Caco-2 (cell line): Measurements from ENCODE around the gene NCCRP1. TPM values are rescaled to one million over a fixed set of nuclear protein-coding genes. Genes with fewer than 3 reads are reported as not detected.

ENCODE experiments used
- BruUV-seq: library from RNA; stranded (reverse); fragments of 400-500 nt; replicated peaks from 2 replicates; lab custom pipeline; 2021; lab: Mats Ljungman, UMichigan
- CTCF ChIA-PET: fragments of 300-600 bp; sonication (Branson Sonifier 250); formaldehyde crosslinking; loops from one replicate; lab custom pipeline; 2022; ENCODE audit warnings: antibody characterized with exemption; lab: Charles Lee
- POLR2A ChIA-PET: fragments of 300-600 bp; sonication (Branson Sonifier 250); formaldehyde crosslinking; loops from one replicate; lab custom pipeline; 2022; ENCODE audit warnings: antibody characterized with exemption; lab: Charles Lee
- DNase-seq, 2 experiments: peaks; one replicate each; pipeline versions ENCODE4 v3.0.0 to v3.0.0-alpha.2; 2020 to 2022
- H3K27me3 ChIP-seq: replicated peaks from 2 replicates; pipeline ENCODE4 v1.6.0; 2011; ENCODE audit warnings: low read length; ENCODE audit not compliant: control insufficient read depth, insufficient read depth
- H3K36me3 ChIP-seq: 2 replicates; pipeline ENCODE4 v1.5.1; 2011; ENCODE audit warnings: low read length; ENCODE audit not compliant: control insufficient read depth, insufficient read depth
- H3K4me1 ChIP-seq: fragments of 250-450 bp; sonication (Bioruptor Pico); 2 replicates; pipeline ENCODE4 v1.5.1; 2020; ENCODE audit warnings: mild to moderate bottlenecking
- H3K4me3 ChIP-seq: 2 replicates; pipeline ENCODE4 v1.5.1; 2011; ENCODE audit warnings: low read depth, mild to moderate bottlenecking, control low read depth, low read length
- H3K9me3 ChIP-seq: fragments of 250-450 bp; sonication (Bioruptor Pico); 2 replicates; pipeline ENCODE4 v1.5.1; 2020; ENCODE audit warnings: mild to moderate bottlenecking, moderate library complexity
- H3K27ac Mint-ChIP-seq: one replicate; pipeline ENCODE4 v1.8.0; 2022; ENCODE audit warnings: mixed read lengths; ENCODE audit not compliant: unreplicated experiment
- H3K27me3 Mint-ChIP-seq: one replicate; pipeline ENCODE4 v1.8.0; 2022; ENCODE audit warnings: mixed read lengths; ENCODE audit not compliant: insufficient read depth, unreplicated experiment
- H3K36me3 Mint-ChIP-seq: one replicate; pipeline ENCODE4 v1.8.0; 2022; ENCODE audit warnings: mild to moderate bottlenecking, mixed read lengths; ENCODE audit not compliant: insufficient read depth, unreplicated experiment
- H3K4me1 Mint-ChIP-seq: one replicate; pipeline ENCODE4 v1.8.0; 2022; ENCODE audit warnings: low read depth, mixed read lengths; ENCODE audit not compliant: unreplicated experiment
- H3K4me3 Mint-ChIP-seq: one replicate; pipeline ENCODE4 v1.8.0; 2022; ENCODE audit warnings: mild to moderate bottlenecking, moderate library complexity, mixed read lengths; ENCODE audit not compliant: unreplicated experiment
- H3K9me3 Mint-ChIP-seq: one replicate; pipeline ENCODE4 v1.8.0; 2022; ENCODE audit warnings: mixed read lengths; ENCODE audit not compliant: unreplicated experiment
- CTCF ChIP-seq, 2 experiments: fragments of 200-600 bp in 1 of 2; IDR thresholded peaks; 1 replicate in 1 of 2; 2 replicates in 1 of 2; pipeline versions ENCODE4 v1.5.1 to v1.8.0; 2011 to 2022; ENCODE audit warnings: antibody characterized with exemption in 1 of 2, control low read depth in 1 of 2, inconsistent platforms in 1 of 2, low read depth in 1 of 2, low read length in 1 of 2, mild to moderate bottlenecking in 1 of 2, moderate library complexity in 1 of 2; ENCODE audit not compliant: insufficient read depth in 1 of 2, severe bottlenecking in 1 of 2, unreplicated experiment in 1 of 2
- intact Hi-C: fragments of 100-400 bp; cut with micrococcal nuclease; formaldehyde crosslinking; loops from one replicate; pipeline ENCODE4 v1.10.0; 2022; ENCODE audit not compliant: unreplicated experiment
- total RNA-seq: library from RNA; stranded (reverse); gene quantifications from 2 replicates; pipeline ENCODE4 v1.2.3, GENCODE V29; 2022

The NCCRP1 gene
- total RNA-seq, 1 experiment from 2014 or later: 0.39 TPM

GRCh38 chr19:39154100-39154628, 42.6 kb upstream of the NCCRP1 start:
- POLR2A ChIA-PET: no interaction called here
- intact Hi-C loops: loop anchor here (2.0 kb wide), 1 partner anchor 27 kb away; no protein-coding TSS in a partner anchor
- no peaks in the 10 kb centered on the region for H3K27me3 Mint-ChIP-seq
- Histone ChIP-seq H3K4me3 (no peak overlapping the region), H3K9me3 (no peaks in the 10 kb centered on the region), H3K4me1 (peaks cover 60% of the 10 kb centered on the region), H3K27me3 (no peaks in the 10 kb centered on the region), H3K36me3 (peaks cover 1% of the 10 kb centered on the region)
- H3K9me3 Mint-ChIP-seq: no peaks in the 10 kb centered on the region
- no peak for TF ChIP-seq CTCF (IDR thresholded peaks at IDR 0.05; ENCODE audit: insufficient read depth in 1 of 2, low read depth in 1 of 2, low read length in 1 of 2, severe bottlenecking in 1 of 2, unreplicated experiment in 1 of 2)
- BruUV-seq: no TSS peak
- peak overlapping the region; percentile 91 for H3K27ac Mint-ChIP-seq
- no peak for DNase-seq
- H3K4me1 Mint-ChIP-seq: peaks cover 68% of the 10 kb centered on the region
- peaks cover 49% of the 10 kb centered on the region for H3K36me3 Mint-ChIP-seq
- CTCF ChIA-PET: interaction anchor here (0.6 to 1.9 kb wide), 3 partner anchors 147 to 188 kb away, joined by 4 to 5 read pairs (median 4); partner anchors contain the start of genes FBXO17 and SAMD4B
- peak overlapping the region; percentile 60 for H3K4me3 Mint-ChIP-seq

- Histone ChIP-seq H3K4me3 (no peak overlapping the region), H3K9me3 (no peaks in the 10 kb centered on the region), H3K27me3 (no peaks in the 10 kb centered on the region), H3K4me1 (peaks cover 62% of the 10 kb centered on the region), H3K36me3 (peaks cover 1% of the 10 kb centered on the region)
- Mint-ChIP-seq H3K36me3 (peaks cover 48% of the 10 kb centered on the region), H3K9me3 (no peaks in the 10 kb centered on the region), H3K4me1 (peaks cover 71% of the 10 kb centered on the region), H3K27me3 (no peaks in the 10 kb centered on the region), H3K27ac (peak overlapping the region; percentile 91), H3K4me3 (peak overlapping the region; percentile 60)
- POLR2A ChIA-PET: no interaction called here
- CTCF ChIA-PET: interaction anchor here (1.4 to 1.9 kb wide), 2 partner anchors 179 to 188 kb away, joined by 4 read pairs; partner anchors contain the start of genes FBXO17 and SAMD4B
- no TSS peak for BruUV-seq
- intact Hi-C loops: loop anchor here (2.0 kb wide), 1 partner anchor 28 kb away; no protein-coding TSS in a partner anchor
- peak; percentile 91 to 92 for DNase-seq
- peak in 1 of 2 experiments; percentile 26 for TF ChIP-seq CTCF (IDR thresholded peaks at IDR 0.05; ENCODE audit: insufficient read depth in 1 of 2, low read depth in 1 of 2, low read length in 1 of 2, severe bottlenecking in 1 of 2, unreplicated experiment in 1 of 2)
Measured at GRCh38 chr19:39154629-39155100, 42.1 kb upstream of the NCCRP1 start.

GRCh38 chr19:39155114-39155700, 41.6 kb upstream of the NCCRP1 start:
- POLR2A ChIA-PET: no interaction called here
- Histone ChIP-seq H3K36me3 (peaks cover 1% of the 10 kb centered on the region), H3K4me3 (no peak overlapping the region), H3K27me3 (no peaks in the 10 kb centered on the region), H3K9me3 (no peaks in the 10 kb centered on the region), H3K4me1 (peaks cover 67% of the 10 kb centered on the region)
- Mint-ChIP-seq H3K27ac (peak overlapping the region; percentile 91), H3K4me3 (peak overlapping the region; percentile 60), H3K27me3 (no peaks in the 10 kb centered on the region), H3K36me3 (peaks cover 44% of the 10 kb centered on the region), H3K9me3 (no peaks in the 10 kb centered on the region), H3K4me1 (peaks cover 70% of the 10 kb centered on the region)
- TF ChIP-seq CTCF (IDR thresholded peaks at IDR 0.05; ENCODE audit: insufficient read depth in 1 of 2, low read depth in 1 of 2, low read length in 1 of 2, severe bottlenecking in 1 of 2, unreplicated experiment in 1 of 2): no peak
- CTCF ChIA-PET: interaction anchor here (0.7 to 1.9 kb wide), 3 partner anchors 33 to 187 kb away, joined by 3 to 4 read pairs (median 4); partner anchors contain the start of genes FBXO17 and SAMD4B
- DNase-seq: no peak
- BruUV-seq: no TSS peak
- intact Hi-C loops: loop anchor here (2.0 kb wide), 1 partner anchor 28 kb away; no protein-coding TSS in a partner anchor
